GM12878 (cell line): ENCODE measurements around the gene CALHM3. TPM values are rescaled to one million over a fixed set of nuclear protein-coding genes. Genes with fewer than 3 reads are reported as not detected.

Source experiments
- ATAC-seq: fragments of 200-7000 bp; cut with Tn5 transposase; 3 replicates; pipeline ENCODE4 v1.9.1; 2020; ENCODE audit warnings: mild to moderate bottlenecking, moderate library complexity
- BruUV-seq: library from RNA; stranded (reverse); fragments of 400-500 nt; replicated peaks from 2 replicates; lab custom pipeline; 2021; lab: Mats Ljungman, UMichigan
- CTCF ChIA-PET: fragments of 300-600 bp; sonication (Branson Sonifier 250); formaldehyde crosslinking; extraction: SDS; loops from one replicate; lab custom pipeline; 2021; ENCODE audit warnings: inconsistent platforms; lab: Yijun Ruan, JAX
- POLR2A ChIA-PET: fragments of 350-600 bp; formaldehyde crosslinking; extraction: SDS; loops from one replicate; lab custom pipeline; 2021; ENCODE audit warnings: inconsistent platforms; lab: Charles Lee
- RAD21 ChIA-PET: fragments of 300-600 bp; sonication (Branson Sonifier 250); formaldehyde crosslinking; loops from one replicate; lab custom pipeline; 2023; ENCODE audit warnings: antibody characterized with exemption; ENCODE audit not compliant: unreplicated experiment; lab: Charles Lee
- SMC1A ChIA-PET: fragments of 300-600 bp; sonication (Branson Sonifier 250); formaldehyde crosslinking; loops from one replicate; lab custom pipeline; 2023; ENCODE audit not compliant: unreplicated experiment, uncharacterized antibody; lab: Charles Lee
- DNase-seq: peaks from one replicate; pipeline ENCODE4 v3.0.0-alpha.2; 2011; ENCODE audit warnings: low read depth, low spot score
- FAIRE-seq: peaks from 3 replicates; lab custom pipeline; 2011; peaks lifted over from hg19 to GRCh38; lab: Jason Lieb, UNC
- H2AFZ ChIP-seq: 2 replicates; pipeline ENCODE4 v1.6.0; 2011; ENCODE audit warnings: low read depth, low read length, control low read depth; ENCODE audit not compliant: control insufficient read depth
- H3K27ac ChIP-seq: 2 replicates; pipeline ENCODE4 v1.5.1; 2011; ENCODE audit warnings: control low read depth; ENCODE audit not compliant: control insufficient read depth, insufficient read depth
- H3K27me3 ChIP-seq, 2 experiments: replicated peaks in 1 of 2; 2 replicates each; pipeline versions ENCODE4 v1.6.0 to v1.6.1; 2011; ENCODE audit warnings: low read length in 1 of 2; ENCODE audit not compliant: control insufficient read depth in 2 of 2, insufficient read depth in 2 of 2
- H3K36me3 ChIP-seq, 2 experiments: 2 replicates each; pipeline ENCODE4 v1.5.1; 2011; ENCODE audit warnings: low read length in 1 of 2; ENCODE audit not compliant: control insufficient read depth in 2 of 2, insufficient read depth in 2 of 2
- H3K4me1 ChIP-seq: 2 replicates; pipeline ENCODE4 v1.6.1; 2011; ENCODE audit warnings: mild to moderate bottlenecking, low read length, moderate library complexity, mixed read lengths; ENCODE audit not compliant: control insufficient read depth, insufficient read depth
- H3K4me2 ChIP-seq: 2 replicates; pipeline ENCODE4 v1.6.0; 2011; ENCODE audit warnings: control low read depth; ENCODE audit not compliant: control insufficient read depth, insufficient read depth
- H3K4me3 ChIP-seq: fragments of 200-600 bp; sonication (generic); 2 replicates; pipeline ENCODE4 v1.5.1; 2016
- H3K79me2 ChIP-seq: 2 replicates; pipeline ENCODE4 v1.6.0; 2011; ENCODE audit warnings: low read length; ENCODE audit not compliant: control insufficient read depth, insufficient read depth
- H3K9ac ChIP-seq: 2 replicates; pipeline ENCODE4 v1.8.0; 2011; ENCODE audit warnings: low read length, control low read depth, mixed read lengths; ENCODE audit not compliant: control insufficient read depth, insufficient read depth
- H3K9me3 ChIP-seq: replicated peaks from 3 replicates; pipeline ENCODE4 v1.5.1; 2011; ENCODE audit warnings: mild to moderate bottlenecking, low read length; ENCODE audit not compliant: control insufficient read depth, insufficient read depth
- H4K20me1 ChIP-seq: 2 replicates; pipeline ENCODE4 v1.6.0; 2011; ENCODE audit not compliant: control insufficient read depth, insufficient read depth
- BHLHE40 ChIP-seq, 2 experiments: fragments of 450-650 bp in 1 of 2; IDR thresholded peaks; 2 replicates each; pipeline ENCODE4 v1.6.1; 2011 to 2017; ENCODE audit warnings: low read depth in 2 of 2, borderline replicate concordance in 1 of 2, improper control_type of control experiment in 1 of 2, low read length in 1 of 2, mild to moderate bottlenecking in 1 of 2
- GATAD2B ChIP-seq: fragments of 450-650 bp; conservative IDR thresholded peaks from 2 replicates; pipeline ENCODE4 v1.6.1; 2017; ENCODE audit warnings: low read depth, mild to moderate bottlenecking, moderate library complexity
- NKRF ChIP-seq: fragments of 450-650 bp; conservative IDR thresholded peaks from 2 replicates; pipeline ENCODE4 v1.6.1; 2017; ENCODE audit warnings: mild to moderate bottlenecking, moderate library complexity
- RAD51 ChIP-seq: fragments of 450-650 bp; IDR thresholded peaks from 2 replicates; pipeline ENCODE4 v1.6.1; 2016; ENCODE audit warnings: moderate library complexity, mild to moderate bottlenecking, inconsistent platforms
- RB1 ChIP-seq: fragments of 450-650 bp; formaldehyde crosslinking; IDR thresholded peaks from 2 replicates; pipeline ENCODE4 v1.6.1; 2017; ENCODE audit warnings: mild to moderate bottlenecking, borderline replicate concordance
- RELA ChIP-seq: fragments of 450-650 bp; IDR thresholded peaks from 2 replicates; pipeline ENCODE4 v1.8.0; 2014; ENCODE audit warnings: borderline replicate concordance; ENCODE audit not compliant: partially characterized antibody
- RFX5 ChIP-seq: IDR thresholded peaks from 2 replicates; pipeline ENCODE4 v1.6.1; 2011; ENCODE audit warnings: low read depth, low read length, improper control_type of control experiment
- TAF1 ChIP-seq: IDR thresholded peaks from 2 replicates; pipeline ENCODE4 v1.6.1; 2011; ENCODE audit warnings: mild to moderate bottlenecking, low read depth, low read length, borderline replicate concordance
- USF1 ChIP-seq: IDR thresholded peaks from 2 replicates; pipeline ENCODE4 v1.6.1; 2011; ENCODE audit warnings: borderline replicate concordance, low read depth, mild to moderate bottlenecking, moderate library complexity, mixed read lengths, low read length; ENCODE audit not compliant: insufficient read depth; ENCODE audit errors: extremely low read length
- ZZZ3 ChIP-seq: IDR thresholded peaks from 2 replicates; pipeline ENCODE4 v1.6.1; 2011; ENCODE audit warnings: low read depth; ENCODE audit not compliant: control insufficient read depth, insufficient read length
- WGBS: methylation state at CpG from one replicate; pipeline ENCODE4 v1.1.6; 2016; ENCODE audit warnings: low lambda C conversion rate; ENCODE audit not compliant: insufficient replicate concordance, insufficient coverage; ENCODE audit errors: missing lambda C conversion rate; 5-methylcytosine and 5-hydroxymethylcytosine counted together
- in situ Hi-C: fragments of 300-500 bp; cut with MboI; formaldehyde crosslinking; loops from 9 replicates; pipeline ENCODE4 v1.14.3; 2018; ENCODE audit warnings: mixed read lengths
- intact Hi-C: fragments of 100-400 bp; cut with micrococcal nuclease; formaldehyde crosslinking; loops from one replicate; pipeline ENCODE4 v1.14.2; 2022; ENCODE audit not compliant: unreplicated experiment
- polyA plus RNA-seq, 11 experiments: library from polyadenylated mRNA; depleted of rRNA in 4 of 11; unstranded in 6 of 11; stranded (reverse) in 5 of 11; fragments of >200 nt; fragmentation: Nextera tagmentation in 4 of 11; fragmentation: Illumina TruSeq in 1 of 11; extraction: Ambion mirVana in 4 of 11; extraction: Trizol in 1 of 11; gene quantifications; 1 replicate in 1 of 11; 2 replicates in 10 of 11; pipeline versions ENCODE4 v1.2.1 to v1.2.3, GENCODE V29; 2011 to 2016; ENCODE audit warnings: inconsistent platforms in 2 of 11, missing spikeins in 2 of 11, low read depth in 1 of 11
- total RNA-seq, 4 experiments: library from RNA; depleted of rRNA in 3 of 4; stranded (reverse); fragments of >200 nt in 3 of 4; fragmentation: Illumina TruSeq in 1 of 4; extraction: Trizol in 1 of 4; gene quantifications; 2 replicates each; pipeline versions ENCODE4 v1.2.1 to v1.2.3, GENCODE V29; 2013 to 2021
- TF ChIP-seq, protein P1 (sequence below): fragments of 450-650 bp; formaldehyde crosslinking; IDR thresholded peaks from 2 replicates; pipeline ENCODE4 v1.4.0; 2022; ENCODE audit warnings: mild to moderate bottlenecking, moderate library complexity

Gene CALHM3
- total and polyA plus RNA-seq, 10 of the 15 experiments (the other 5 are each of a cell fraction or from before 2014, with no cell fraction given): 0.03 to 0.42 (median 0.11) TPM; not detected in 5

- no peaks in the 10 kb centered on the region for H3K79me2 ChIP-seq
These were observed 20.3 kb downstream of the CALHM3 start, which contains the start of gene CALHM1 for GRCh38 chr10:103458720-103459119. TSS of gene CALHM1 (minus strand) at chr10:103458900. CDS start at chr10:103458751, 149 bp downstream.

More at GRCh38 chr10:103458720-103459119, 20.3 kb downstream of the CALHM3 start, which contains the start of gene CALHM1:
- Histone ChIP-seq H4K20me1 (no peaks in the 10 kb centered on the region), H3K36me3 (no peaks in the 10 kb centered on the region), H3K4me2 (peak within 1 kb of the TSS; percentile 48; the same call in 1 of the 2 replicates), H3K27ac (no peak within 1 kb of the TSS), H3K27me3 (no peaks in the 10 kb centered on the region), H3K4me3 (no peak within 1 kb of the TSS), H2AFZ (peak within 1 kb of the TSS; percentile 55), H3K4me1 (peaks cover 12% of the 10 kb centered on the region), H3K9me3 (no peaks in the 10 kb centered on the region), H3K9ac (no peak within 1 kb of the TSS)
- FAIRE-seq (no peak), DNase-seq (no peak), ATAC-seq (peak; percentile 93)
- CTCF ChIA-PET: interaction anchor here (1.0 to 3.2 kb wide), 3 partner anchors 9 to 41 kb away, joined by 3 to 17 read pairs (median 3); no protein-coding TSS in a partner anchor
- intact Hi-C loops: no loop called here
- TF ChIP-seq ZZZ3 (no peak), GATAD2B (0 out of 2 replicates have a peak, but pooled peaks have one; percentile 2), NKRF (no peak), RB1 (no peak), USF1 (peak; percentile 2), BHLHE40 (IDR thresholded peaks at IDR 0.05; ENCODE audit: borderline replicate concordance in 1 of 2, low read depth in 2 of 2, low read length in 1 of 2) (peak; percentile 17 to 49; a peak in 1 of 4 replicates), TAF1 (no peak), RFX5 (peak; percentile 62), RELA (no peak), RAD51 (peak; percentile 36; the same call in 1 of the 2 replicates)
- TF ChIP-seq, protein P1, sequence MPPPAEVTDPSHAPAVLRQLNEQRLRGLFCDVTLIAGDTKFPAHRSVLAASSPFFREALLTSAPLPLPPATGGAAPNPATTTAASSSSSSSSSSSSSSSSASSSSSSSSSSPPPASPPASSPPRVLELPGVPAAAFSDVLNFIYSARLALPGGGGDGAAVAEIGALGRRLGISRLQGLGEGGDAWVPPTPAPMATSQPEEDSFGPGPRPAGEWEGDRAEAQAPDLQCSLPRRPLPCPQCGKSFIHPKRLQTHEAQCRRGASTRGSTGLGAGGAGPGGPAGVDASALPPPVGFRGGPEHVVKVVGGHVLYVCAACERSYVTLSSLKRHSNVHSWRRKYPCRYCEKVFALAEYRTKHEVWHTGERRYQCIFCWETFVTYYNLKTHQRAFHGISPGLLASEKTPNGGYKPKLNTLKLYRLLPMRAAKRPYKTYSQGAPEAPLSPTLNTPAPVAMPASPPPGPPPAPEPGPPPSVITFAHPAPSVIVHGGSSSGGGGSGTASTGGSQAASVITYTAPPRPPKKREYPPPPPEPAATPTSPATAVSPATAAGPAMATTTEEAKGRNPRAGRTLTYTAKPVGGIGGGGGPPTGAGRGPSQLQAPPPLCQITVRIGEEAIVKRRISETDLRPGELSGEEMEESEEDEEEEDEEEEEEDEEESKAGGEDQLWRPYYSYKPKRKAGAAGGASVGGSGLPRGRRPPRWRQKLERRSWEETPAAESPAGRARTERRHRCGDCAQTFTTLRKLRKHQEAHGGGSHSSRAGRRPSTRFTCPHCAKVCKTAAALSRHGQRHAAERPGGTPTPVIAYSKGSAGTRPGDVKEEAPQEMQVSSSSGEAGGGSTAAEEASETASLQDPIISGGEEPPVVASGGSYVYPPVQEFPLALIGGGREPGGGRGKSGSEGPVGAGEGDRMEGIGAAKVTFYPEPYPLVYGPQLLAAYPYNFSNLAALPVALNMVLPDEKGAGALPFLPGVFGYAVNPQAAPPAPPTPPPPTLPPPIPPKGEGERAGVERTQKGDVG (CRISPR knock-in tag): no peak
- 38% methylated on average over 8 of the region's 9 CpGs for WGBS
- no TSS peak for BruUV-seq
- RAD21 ChIA-PET: interaction anchor here (1.0 to 2.4 kb wide), 6 partner anchors 9 to 90 kb away, joined by 3 to 19 read pairs (median 4); partner anchors contain the start of genes ATP5MK, NEURL1, PDCD11 and TAF5
- SMC1A ChIA-PET: interaction anchor here (1.4 to 2.4 kb wide), 2 partner anchors 18 to 24 kb away, joined by 3 to 10 read pairs; no protein-coding TSS in a partner anchor
- POLR2A ChIA-PET: interaction anchor here (1.3 to 3.0 kb wide), 3 partner anchors 9 to 17 kb away, joined by 11 to 24 read pairs (median 16); no protein-coding TSS in a partner anchor
- in situ Hi-C loops: no loop called here
